D721Med (cell line): ENCODE results near the gene ERVFRD-1.
"Not testable (repeated sequence)": the region's sequence is repeated elsewhere in the genome, so short reads cannot be mapped to it uniquely, and the experiment has no call there.

Source experiments
- DNase-seq: peaks from one replicate; pipeline ENCODE4 v3.0.0; 2011; ENCODE audit warnings: low spot score; ENCODE audit not compliant: insufficient read length
- FAIRE-seq: peaks from 2 replicates; lab custom pipeline; 2011; peaks lifted over from hg19 to GRCh38; lab: Jason Lieb, UNC
- TF ChIP-seq, protein P1 (sequence below): IDR thresholded peaks from 2 replicates; pipeline ENCODE4 v1.5.1; 2012; ENCODE audit warnings: mild to moderate bottlenecking, control low read depth; ENCODE audit not compliant: insufficient read depth; ENCODE audit errors: missing control alignments

The ERVFRD-1 gene

DNA sequence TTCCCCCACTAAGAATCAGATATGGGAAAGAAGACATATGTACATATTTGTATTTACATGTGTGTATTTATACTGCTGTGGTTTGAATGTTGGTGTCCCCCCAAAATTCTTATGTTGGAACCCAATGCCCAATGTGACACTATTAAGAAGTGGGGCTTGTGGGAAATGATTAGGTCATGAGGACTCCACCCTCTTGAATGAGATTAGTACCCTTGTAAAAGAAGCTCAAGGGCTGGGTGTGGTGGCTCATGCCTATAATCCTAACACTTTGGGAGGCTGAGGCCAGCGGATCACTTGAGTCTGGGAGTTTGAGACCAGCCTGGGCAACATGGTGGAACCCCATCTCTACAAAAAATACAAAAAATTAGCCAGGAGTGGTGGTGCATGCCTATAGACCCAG lies 21.8 kb downstream of the ERVFRD-1 start:
- no peak for DNase-seq
- no peak for FAIRE-seq
- TF ChIP-seq, protein P1, sequence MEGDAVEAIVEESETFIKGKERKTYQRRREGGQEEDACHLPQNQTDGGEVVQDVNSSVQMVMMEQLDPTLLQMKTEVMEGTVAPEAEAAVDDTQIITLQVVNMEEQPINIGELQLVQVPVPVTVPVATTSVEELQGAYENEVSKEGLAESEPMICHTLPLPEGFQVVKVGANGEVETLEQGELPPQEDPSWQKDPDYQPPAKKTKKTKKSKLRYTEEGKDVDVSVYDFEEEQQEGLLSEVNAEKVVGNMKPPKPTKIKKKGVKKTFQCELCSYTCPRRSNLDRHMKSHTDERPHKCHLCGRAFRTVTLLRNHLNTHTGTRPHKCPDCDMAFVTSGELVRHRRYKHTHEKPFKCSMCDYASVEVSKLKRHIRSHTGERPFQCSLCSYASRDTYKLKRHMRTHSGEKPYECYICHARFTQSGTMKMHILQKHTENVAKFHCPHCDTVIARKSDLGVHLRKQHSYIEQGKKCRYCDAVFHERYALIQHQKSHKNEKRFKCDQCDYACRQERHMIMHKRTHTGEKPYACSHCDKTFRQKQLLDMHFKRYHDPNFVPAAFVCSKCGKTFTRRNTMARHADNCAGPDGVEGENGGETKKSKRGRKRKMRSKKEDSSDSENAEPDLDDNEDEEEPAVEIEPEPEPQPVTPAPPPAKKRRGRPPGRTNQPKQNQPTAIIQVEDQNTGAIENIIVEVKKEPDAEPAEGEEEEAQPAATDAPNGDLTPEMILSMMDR = no peak

DNA sequence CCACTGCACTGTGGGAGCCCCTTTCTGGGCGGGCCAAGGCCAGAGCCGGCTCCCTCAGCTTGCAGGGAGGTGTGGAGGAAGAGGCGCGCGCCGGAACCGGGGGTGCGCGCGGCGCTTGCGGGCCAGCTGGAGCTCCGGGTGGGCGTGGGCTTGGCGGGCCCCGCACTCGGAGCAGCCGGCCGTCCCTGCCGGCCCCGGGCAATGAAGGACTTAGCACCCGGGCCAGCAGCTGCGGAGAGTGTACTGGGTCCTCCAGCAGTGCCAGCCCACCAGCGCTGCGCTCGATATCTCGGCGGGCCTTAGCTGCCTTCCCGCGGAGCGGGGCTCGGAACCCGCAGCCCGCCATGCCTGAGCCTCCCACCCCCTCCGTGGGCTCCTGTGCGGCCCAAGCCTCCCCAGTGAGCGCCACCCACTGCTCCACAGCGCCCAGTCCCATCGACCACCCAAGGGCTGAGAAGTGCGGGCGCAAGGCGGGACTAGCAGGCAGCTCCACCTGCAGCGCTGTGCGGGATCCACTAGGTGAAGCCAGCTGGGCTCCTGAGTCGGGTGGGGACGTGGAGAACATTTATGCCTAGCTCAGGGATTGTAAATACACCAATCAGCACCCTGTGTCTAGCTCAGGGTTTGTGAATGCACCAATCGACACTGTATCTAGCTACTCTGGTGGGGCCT lies 24.2 kb downstream of the ERVFRD-1 start:
- FAIRE-seq = not testable (repeated sequence)

DNA sequence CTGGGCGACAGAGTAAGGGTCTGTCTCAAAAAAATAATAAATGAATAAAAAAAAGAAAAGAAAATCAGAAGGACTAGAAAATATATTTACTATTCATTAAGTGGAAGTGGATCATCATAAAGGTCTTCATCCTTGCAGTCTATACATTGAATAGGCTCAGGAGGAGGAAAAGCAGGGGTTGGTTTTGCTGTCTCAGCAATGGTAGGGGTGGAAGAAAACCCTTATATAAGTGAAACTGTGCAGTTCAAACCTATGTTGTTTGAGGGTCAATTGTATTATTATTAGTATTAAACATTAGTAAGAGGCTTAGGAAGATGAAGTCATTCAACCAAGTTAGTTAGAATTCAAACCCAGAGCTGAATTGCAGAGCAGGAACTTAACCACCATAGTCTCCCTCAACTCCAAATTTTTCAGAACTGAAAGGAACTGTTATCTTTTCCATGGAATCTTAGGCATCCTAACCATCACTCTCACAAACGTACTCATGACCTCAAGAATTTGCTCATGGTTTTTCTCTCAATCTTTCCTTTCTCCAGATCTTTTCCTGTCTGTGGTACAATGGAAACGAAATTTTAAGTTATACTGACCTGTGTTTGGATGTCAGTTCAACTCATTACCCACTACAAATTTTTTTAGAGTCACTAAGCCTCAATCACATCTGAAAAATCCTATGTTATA lies 25.6 kb downstream of the ERVFRD-1 start:
- FAIRE-seq (no peak), DNase-seq (no peak)
- TF ChIP-seq, protein P1 = no peak

More for the DNA sequence above, 24.2 kb downstream of the ERVFRD-1 start:
- DNase-seq = not testable (repeated sequence)

DNA sequence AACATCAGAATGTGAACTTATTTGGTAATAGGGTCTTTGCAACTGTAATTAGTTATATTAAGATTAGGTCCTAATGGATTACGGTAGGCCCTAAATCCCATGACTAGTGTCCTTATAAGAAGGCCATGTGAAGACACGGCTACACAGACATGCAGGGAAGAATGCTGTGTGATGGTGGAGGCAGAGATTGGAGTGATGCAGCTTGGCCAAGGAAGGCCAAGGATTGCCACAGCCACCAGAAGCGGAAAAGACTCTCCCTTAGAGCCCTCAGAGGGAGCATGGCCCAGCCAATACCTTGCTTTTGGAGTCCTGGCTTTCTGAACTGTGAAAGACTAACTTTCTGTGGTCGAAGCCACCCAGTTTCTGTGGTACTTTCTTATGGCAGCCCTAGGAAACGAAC lies 27.6 kb downstream of the ERVFRD-1 start:
- TF ChIP-seq, protein P1 = no peak
- DNase-seq = no peak
- no peak for FAIRE-seq

DNA sequence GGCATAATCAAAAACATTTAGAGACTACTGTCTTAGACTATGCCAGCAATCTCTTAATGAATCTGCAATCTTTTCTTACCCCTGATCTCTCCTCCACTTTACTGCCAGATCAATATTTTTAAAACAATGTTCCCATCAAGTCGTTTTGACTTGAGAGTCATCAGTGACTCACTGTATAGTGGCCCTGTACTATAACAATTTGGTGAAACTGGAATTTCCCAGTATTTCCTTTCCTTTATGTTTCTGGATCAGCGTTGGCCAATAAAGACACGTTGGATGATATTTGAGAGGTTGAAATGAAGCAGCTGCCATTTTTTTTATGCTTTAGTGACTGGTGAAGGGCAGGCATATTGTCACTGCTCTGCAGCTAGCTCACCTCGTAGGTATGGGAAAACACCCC lies 28.0 kb downstream of the ERVFRD-1 start:
- FAIRE-seq = no peak
- DNase-seq = no peak
- TF ChIP-seq, protein P1 = no peak

DNA sequence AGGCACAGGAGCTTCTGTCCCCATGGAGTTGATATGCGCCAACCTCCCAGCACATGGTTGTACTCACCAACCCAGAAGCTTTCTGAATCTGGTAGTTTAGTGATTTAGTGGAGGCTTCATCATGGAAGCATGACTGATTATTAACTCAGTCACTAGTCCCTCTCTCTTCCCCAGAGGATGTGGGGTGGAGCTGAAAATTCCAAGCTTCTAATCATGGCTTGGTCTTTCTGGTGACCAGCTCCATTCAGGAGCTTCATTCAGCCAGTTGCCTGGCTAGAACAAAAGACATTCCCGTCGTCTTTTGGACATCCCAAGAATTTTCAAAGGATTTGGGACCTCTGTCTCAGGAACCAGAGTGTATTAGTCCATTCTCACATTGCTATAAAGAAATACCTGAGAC lies 31.2 kb downstream of the ERVFRD-1 start:
- TF ChIP-seq, protein P1 = no peak
- DNase-seq (no peak), FAIRE-seq (no peak)

DNA sequence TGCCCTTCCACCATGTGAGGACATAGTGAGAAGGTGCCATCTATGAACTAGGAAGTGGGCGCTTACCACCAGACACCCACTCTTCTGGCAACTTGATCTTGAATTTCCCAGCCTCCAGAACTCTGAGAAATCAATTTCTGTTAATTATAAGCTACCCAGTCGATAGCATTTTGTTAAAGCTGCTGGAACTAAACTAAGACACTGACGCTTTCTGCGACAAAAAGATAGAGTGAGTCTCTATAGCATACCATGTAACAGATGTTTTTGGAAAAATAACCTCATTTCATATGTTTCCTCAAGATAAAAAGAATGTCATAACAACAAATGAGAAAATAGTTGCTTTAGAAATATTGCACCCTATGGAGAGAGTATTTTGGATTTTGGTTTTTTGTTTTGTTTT lies 33.3 kb downstream of the ERVFRD-1 start:
- DNase-seq (no peak), FAIRE-seq (no peak)
- TF ChIP-seq, protein P1 = no peak
